Stimulated activated memory B cell treated with anti-CD40 and anti-IgM and Interleukin-4, amounts not matched to agents 10 μg/mL and 1 μg/mL and 100 μg/mL, for 72 hours (primary cell): ENCODE measurements around the gene ATIC.

Experiments used
- ATAC-seq: fragments of 150-1000 bp; cut with Tn5 transposase; 2 replicates; pipeline ENCODE4 v1.10.0; 2021
- H3K27ac Mint-ChIP-seq: one replicate; pipeline ENCODE4 v1.8.0; 2022; ENCODE audit warnings: mild to moderate bottlenecking, mixed read lengths
- H3K27me3 Mint-ChIP-seq: one replicate; pipeline ENCODE4 v1.8.0; 2022; ENCODE audit warnings: mixed read lengths
- H3K36me3 Mint-ChIP-seq: one replicate; pipeline ENCODE4 v1.8.0; 2022; ENCODE audit warnings: mixed read lengths
- H3K4me1 Mint-ChIP-seq: one replicate; pipeline ENCODE4 v1.8.0; 2022; ENCODE audit warnings: mixed read lengths
- H3K4me3 Mint-ChIP-seq: one replicate; pipeline ENCODE4 v1.8.0; 2022; ENCODE audit warnings: mild to moderate bottlenecking, moderate library complexity, mixed read lengths
- H3K9me3 Mint-ChIP-seq: one replicate; pipeline ENCODE4 v1.8.0; 2022; ENCODE audit warnings: mixed read lengths

The ATIC gene

GRCh38 chr2:215372968-215373649 is 61.2 kb downstream of the ATIC start:
- Mint-ChIP-seq H3K4me3 (no peak overlapping the region), H3K27me3 (no peaks in the 10 kb centered on the region), H3K36me3 (peaks cover 21% of the 10 kb centered on the region), H3K27ac (no peak overlapping the region), H3K4me1 (no peaks in the 10 kb centered on the region), H3K9me3 (no peaks in the 10 kb centered on the region)
- no peak for ATAC-seq

GRCh38 chr2:215374002-215374401 is 62.1 kb downstream of the ATIC start:
- H3K4me3 Mint-ChIP-seq: no peak overlapping the region
- no peaks in the 10 kb centered on the region for H3K4me1 Mint-ChIP-seq
- no peak for ATAC-seq
- H3K27ac Mint-ChIP-seq: no peak overlapping the region
- no peaks in the 10 kb centered on the region for H3K27me3 Mint-ChIP-seq
- no peaks in the 10 kb centered on the region for H3K9me3 Mint-ChIP-seq
- H3K36me3 Mint-ChIP-seq: peaks cover 20% of the 10 kb centered on the region

- H3K36me3 Mint-ChIP-seq: peaks cover 20% of the 10 kb centered on the region
- no peak for ATAC-seq
- H3K27ac Mint-ChIP-seq: no peak overlapping the region
- no peaks in the 10 kb centered on the region for H3K27me3 Mint-ChIP-seq
- H3K9me3 Mint-ChIP-seq: no peaks in the 10 kb centered on the region
- no peaks in the 10 kb centered on the region for H3K4me1 Mint-ChIP-seq
- no peak overlapping the region for H3K4me3 Mint-ChIP-seq
Measured at GRCh38 chr2:215374642-215375466, 63.0 kb downstream of the ATIC start.

GRCh38 chr2:215375467-215375830 is 63.6 kb downstream of the ATIC start:
- H3K27ac Mint-ChIP-seq: no peak overlapping the region
- ATAC-seq: no peak
- H3K27me3 Mint-ChIP-seq: no peaks in the 10 kb centered on the region
- H3K36me3 Mint-ChIP-seq: peaks cover 20% of the 10 kb centered on the region
- H3K9me3 Mint-ChIP-seq: no peaks in the 10 kb centered on the region
- no peak overlapping the region for H3K4me3 Mint-ChIP-seq
- no peaks in the 10 kb centered on the region for H3K4me1 Mint-ChIP-seq

GRCh38 chr2:215376103-215376780 is 64.4 kb downstream of the ATIC start:
- Mint-ChIP-seq H3K9me3 (no peaks in the 10 kb centered on the region), H3K4me1 (no peaks in the 10 kb centered on the region)

GRCh38 chr2:215377283-215377682 is 65.4 kb downstream of the ATIC start:
- H3K4me3 Mint-ChIP-seq: no peak overlapping the region
- H3K27me3 Mint-ChIP-seq: no peaks in the 10 kb centered on the region
- H3K27ac Mint-ChIP-seq: no peak overlapping the region
- peaks cover 20% of the 10 kb centered on the region for H3K36me3 Mint-ChIP-seq
- H3K9me3 Mint-ChIP-seq: no peaks in the 10 kb centered on the region
- no peak for ATAC-seq
- H3K4me1 Mint-ChIP-seq: no peaks in the 10 kb centered on the region

More at GRCh38 chr2:215376103-215376780, 64.4 kb downstream of the ATIC start:
- peaks cover 20% of the 10 kb centered on the region for H3K36me3 Mint-ChIP-seq
- H3K27ac Mint-ChIP-seq: no peak overlapping the region
- no peak for ATAC-seq
- no peak overlapping the region for H3K4me3 Mint-ChIP-seq
- no peaks in the 10 kb centered on the region for H3K27me3 Mint-ChIP-seq

- ATAC-seq: no peak
- Mint-ChIP-seq H3K27me3 (no peaks in the 10 kb centered on the region), H3K27ac (no peak overlapping the region), H3K9me3 (no peaks in the 10 kb centered on the region), H3K4me1 (no peaks in the 10 kb centered on the region), H3K36me3 (peaks cover 20% of the 10 kb centered on the region), H3K4me3 (no peak overlapping the region)
Measured at GRCh38 chr2:215378045-215378444, 66.2 kb downstream of the ATIC start.

- Mint-ChIP-seq H3K27ac (no peak overlapping the region), H3K4me1 (no peaks in the 10 kb centered on the region), H3K27me3 (no peaks in the 10 kb centered on the region), H3K9me3 (no peaks in the 10 kb centered on the region), H3K36me3 (peaks cover 10% of the 10 kb centered on the region), H3K4me3 (no peak overlapping the region)
- ATAC-seq: no peak
Measured at GRCh38 chr2:215379039-215379438, 67.2 kb downstream of the ATIC start.

- peaks cover under 1% of the 10 kb centered on the region for H3K36me3 Mint-ChIP-seq
- no peaks in the 10 kb centered on the region for H3K4me1 Mint-ChIP-seq
- H3K27me3 Mint-ChIP-seq: no peaks in the 10 kb centered on the region
- no peak overlapping the region for H3K27ac Mint-ChIP-seq
- ATAC-seq: no peak
- H3K9me3 Mint-ChIP-seq: no peaks in the 10 kb centered on the region
- no peak overlapping the region for H3K4me3 Mint-ChIP-seq
Measured at GRCh38 chr2:215379948-215380347, 68.1 kb downstream of the ATIC start.

GRCh38 chr2:215380699-215381098 is 68.8 kb downstream of the ATIC start:
- Mint-ChIP-seq H3K9me3 (no peaks in the 10 kb centered on the region), H3K4me3 (no peak overlapping the region), H3K27ac (no peak overlapping the region), H3K36me3 (no peaks in the 10 kb centered on the region), H3K27me3 (no peaks in the 10 kb centered on the region), H3K4me1 (no peaks in the 10 kb centered on the region)
- no peak for ATAC-seq

GRCh38 chr2:215382011-215382410 is 70.2 kb downstream of the ATIC start:
- Mint-ChIP-seq H3K36me3 (no peaks in the 10 kb centered on the region), H3K27ac (no peak overlapping the region), H3K27me3 (no peaks in the 10 kb centered on the region), H3K4me1 (no peaks in the 10 kb centered on the region), H3K9me3 (no peaks in the 10 kb centered on the region), H3K4me3 (no peak overlapping the region)
- ATAC-seq: no peak

- H3K9me3 Mint-ChIP-seq: no peaks in the 10 kb centered on the region
- H3K36me3 Mint-ChIP-seq: no peaks in the 10 kb centered on the region
- no peak overlapping the region for H3K4me3 Mint-ChIP-seq
- no peak overlapping the region for H3K27ac Mint-ChIP-seq
- H3K27me3 Mint-ChIP-seq: no peaks in the 10 kb centered on the region
- H3K4me1 Mint-ChIP-seq: no peaks in the 10 kb centered on the region
- no peak for ATAC-seq
Measured at GRCh38 chr2:215382480-215382879, 70.6 kb downstream of the ATIC start.

- H3K9me3 Mint-ChIP-seq: no peaks in the 10 kb centered on the region
- no peaks in the 10 kb centered on the region for H3K36me3 Mint-ChIP-seq
- H3K27me3 Mint-ChIP-seq: no peaks in the 10 kb centered on the region
- H3K4me3 Mint-ChIP-seq: no peak overlapping the region
- H3K4me1 Mint-ChIP-seq: no peaks in the 10 kb centered on the region
- no peak for ATAC-seq
- H3K27ac Mint-ChIP-seq: no peak overlapping the region
Measured at GRCh38 chr2:215383652-215384279, 71.9 kb downstream of the ATIC start.

GRCh38 chr2:215384710-215385109 is 72.9 kb downstream of the ATIC start:
- no peaks in the 10 kb centered on the region for H3K4me1 Mint-ChIP-seq
- H3K27ac Mint-ChIP-seq: no peak overlapping the region
- H3K27me3 Mint-ChIP-seq: no peaks in the 10 kb centered on the region
- H3K9me3 Mint-ChIP-seq: no peaks in the 10 kb centered on the region
- H3K36me3 Mint-ChIP-seq: no peaks in the 10 kb centered on the region
- H3K4me3 Mint-ChIP-seq: no peak overlapping the region
- no peak for ATAC-seq

- Mint-ChIP-seq H3K9me3 (no peaks in the 10 kb centered on the region), H3K27me3 (no peaks in the 10 kb centered on the region), H3K27ac (no peak overlapping the region), H3K4me3 (no peak overlapping the region), H3K36me3 (no peaks in the 10 kb centered on the region), H3K4me1 (no peaks in the 10 kb centered on the region)
- no peak for ATAC-seq
Measured at GRCh38 chr2:215386566-215386965, 74.7 kb downstream of the ATIC start.
